Esophagus muscularis mucosa (tissue), 4 donors: ENCODE results near the gene FBP1. TPM values are rescaled to one million over a fixed set of nuclear protein-coding genes. Genes with fewer than 3 reads are reported as not detected.
"Not testable (repeated sequence)": the region's sequence is repeated elsewhere in the genome, so short reads cannot be mapped to it uniquely, and the experiment has no call there.

Experiments
- DNase-seq: peaks from one replicate; pipeline ENCODE4 v3.0.0-alpha.2; 2017; ENCODE audit errors: extremely low spot score
- H3K27ac ChIP-seq, 4 donors: fragments of 200-600 bp; sonication (generic); replicated peaks in 1 of 4; 1 replicate in 3 of 4; 2 replicates in 1 of 4; pipeline ENCODE4 v1.5.1; 2016 to 2019; ENCODE audit warnings: mild to moderate bottlenecking in 1 of 4
- H3K27me3 ChIP-seq, 4 donors: fragments of 200-600 bp; sonication (generic); one replicate each; pipeline versions ENCODE4 v1.5.1 to v1.6.0; 2016 to 2019
- H3K36me3 ChIP-seq, 4 donors: fragments of 200-600 bp; sonication (generic); one replicate each; pipeline ENCODE4 v1.5.1; 2016 to 2019
- H3K4me1 ChIP-seq, 4 donors: fragments of 200-600 bp; sonication (generic); one replicate each; pipeline ENCODE4 v1.5.1; 2016 to 2019
- H3K4me3 ChIP-seq, 4 donors: fragments of 200-600 bp; sonication (generic); 1 replicate in 2 of 4; 2 replicates in 2 of 4; pipeline ENCODE4 v1.5.1; 2016 to 2019; ENCODE audit warnings: mild to moderate bottlenecking in 4 of 4, moderate library complexity in 1 of 4
- H3K9me3 ChIP-seq, 4 donors: fragments of 200-600 bp; sonication (generic); 1 replicate in 3 of 4; 2 replicates in 1 of 4; pipeline ENCODE4 v1.5.1; 2016 to 2019
- EP300 ChIP-seq: sonication (generic); formaldehyde crosslinking; IDR thresholded peaks from one replicate; pipeline ENCODE4 v1.6.1; 2017; ENCODE audit warnings: antibody characterized with exemption
- POLR2A ChIP-seq: fragments of 450-650 bp; IDR thresholded peaks from one replicate; pipeline ENCODE4 v1.6.1; 2017; ENCODE audit warnings: antibody characterized with exemption, moderate library complexity, mild to moderate bottlenecking, low read depth
- POLR2AphosphoS5 ChIP-seq, 2 donors: sonication (generic); formaldehyde crosslinking; IDR thresholded peaks; one replicate each; pipeline ENCODE4 v1.6.1; 2017; ENCODE audit warnings: antibody characterized with exemption in 2 of 2
- WGBS: methylation state at CpG from one replicate; pipeline ENCODE4 v1.1.5; 2018; 5-methylcytosine and 5-hydroxymethylcytosine counted together
- intact Hi-C: fragments of 100-400 bp; cut with DNase I; formaldehyde crosslinking; loops from one replicate; pipeline ENCODE4 v1.15.1; 2023
- total RNA-seq, 4 donors: library from RNA; depleted of rRNA; stranded (reverse); fragments of >200 nt; gene quantifications; one replicate each; pipeline versions ENCODE4 v1.1.0 to v1.2.1, GENCODE V29; 2016
- TF ChIP-seq, protein P1 (sequence below), 3 experiments: fragments of 200-600 bp in 2 of 3; fragments of 450-650 bp in 1 of 3; sonication (generic) in 2 of 3; IDR thresholded peaks; one replicate each; pipeline ENCODE4 v1.5.1; 2017 to 2019; ENCODE audit warnings: antibody characterized with exemption in 3 of 3, mild to moderate bottlenecking in 2 of 3, moderate library complexity in 1 of 3

FBP1 gene
- total RNA-seq, 4 donors from 2014 or later = 1.2 to 4.6 (median 2.2) TPM

DNA sequence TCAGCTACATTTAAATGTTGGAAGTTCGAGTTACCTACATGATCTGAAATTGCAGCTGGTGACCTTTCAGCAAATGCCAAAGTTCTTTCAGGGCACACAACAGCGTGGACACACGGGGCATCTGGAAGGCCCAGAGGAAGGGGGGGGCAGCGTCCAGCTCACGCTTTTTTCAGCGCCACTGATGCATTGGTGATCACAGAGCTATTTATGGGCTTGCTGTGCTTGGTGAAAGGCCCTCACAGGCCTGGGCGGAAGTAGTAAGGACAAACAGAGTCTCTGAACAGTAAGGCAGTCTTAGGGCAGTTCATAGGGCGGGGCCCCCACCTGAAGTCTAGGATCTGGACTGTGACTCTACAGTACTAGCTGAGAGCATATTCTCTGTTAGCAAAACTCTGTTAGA, 39.1 kb downstream of the FBP1 start:
- H3K27ac ChIP-seq = no peak overlapping the region
- H3K36me3 ChIP-seq = no peaks in the 10 kb centered on the region
- 94% methylated on average over 4 of the region's 8 CpGs for WGBS

DNA sequence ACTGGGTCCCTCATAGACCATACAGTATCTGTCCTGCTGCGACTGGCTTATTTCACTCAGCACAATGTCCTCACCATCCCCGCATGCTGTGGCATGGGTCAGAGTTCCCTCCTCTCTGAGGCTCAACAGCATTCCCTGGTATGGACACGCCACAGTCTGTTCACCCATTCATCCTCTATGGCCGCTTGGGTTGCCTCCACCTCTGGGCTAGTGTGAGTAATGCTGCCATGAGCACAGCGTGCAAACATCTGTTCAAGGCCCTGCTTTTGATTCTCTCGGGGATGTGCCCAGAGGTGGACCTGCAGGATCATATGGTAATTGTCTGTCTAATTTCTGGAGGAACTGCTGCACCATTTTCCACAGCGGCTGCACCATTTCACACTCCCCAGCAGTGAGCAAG, 40.2 kb downstream of the FBP1 start:
- H3K9me3 ChIP-seq = no peaks in the 10 kb centered on the region
- peaks cover 0 to 4% (median 0%) of the 10 kb centered on the region in 4 donors for H3K4me1 ChIP-seq
- no peaks in the 10 kb centered on the region for H3K27me3 ChIP-seq
- H3K27ac ChIP-seq = no peak overlapping the region
- TF ChIP-seq, protein P1, sequence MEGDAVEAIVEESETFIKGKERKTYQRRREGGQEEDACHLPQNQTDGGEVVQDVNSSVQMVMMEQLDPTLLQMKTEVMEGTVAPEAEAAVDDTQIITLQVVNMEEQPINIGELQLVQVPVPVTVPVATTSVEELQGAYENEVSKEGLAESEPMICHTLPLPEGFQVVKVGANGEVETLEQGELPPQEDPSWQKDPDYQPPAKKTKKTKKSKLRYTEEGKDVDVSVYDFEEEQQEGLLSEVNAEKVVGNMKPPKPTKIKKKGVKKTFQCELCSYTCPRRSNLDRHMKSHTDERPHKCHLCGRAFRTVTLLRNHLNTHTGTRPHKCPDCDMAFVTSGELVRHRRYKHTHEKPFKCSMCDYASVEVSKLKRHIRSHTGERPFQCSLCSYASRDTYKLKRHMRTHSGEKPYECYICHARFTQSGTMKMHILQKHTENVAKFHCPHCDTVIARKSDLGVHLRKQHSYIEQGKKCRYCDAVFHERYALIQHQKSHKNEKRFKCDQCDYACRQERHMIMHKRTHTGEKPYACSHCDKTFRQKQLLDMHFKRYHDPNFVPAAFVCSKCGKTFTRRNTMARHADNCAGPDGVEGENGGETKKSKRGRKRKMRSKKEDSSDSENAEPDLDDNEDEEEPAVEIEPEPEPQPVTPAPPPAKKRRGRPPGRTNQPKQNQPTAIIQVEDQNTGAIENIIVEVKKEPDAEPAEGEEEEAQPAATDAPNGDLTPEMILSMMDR (IDR thresholded peaks at IDR 0.05) = no peak
- TF ChIP-seq EP300 (no peak), POLR2A (no peak), POLR2AphosphoS5 (IDR thresholded peaks at IDR 0.05) (no peak)
- no peaks in the 10 kb centered on the region for H3K36me3 ChIP-seq
- 92% methylated on average over 7 of the region's 7 CpGs for WGBS
- no peak for DNase-seq
- intact Hi-C loops = no loop called here
- no peak overlapping the region for H3K4me3 ChIP-seq

More for the DNA sequence above, 39.1 kb downstream of the FBP1 start:
- H3K4me1 ChIP-seq = peaks cover 0 to 4% (median 0%) of the 10 kb centered on the region in 4 donors
- no peak overlapping the region for H3K4me3 ChIP-seq
- no peaks in the 10 kb centered on the region for H3K9me3 ChIP-seq
- peaks cover 0 to 5% (median 0%) of the 10 kb centered on the region in 4 donors for H3K27me3 ChIP-seq
- TF ChIP-seq, protein P1 (IDR thresholded peaks at IDR 0.05) = no peak
- TF ChIP-seq EP300 (no peak), POLR2A (no peak), POLR2AphosphoS5 (IDR thresholded peaks at IDR 0.05) (no peak)
- no peak for DNase-seq
- intact Hi-C loops = no loop called here

DNA sequence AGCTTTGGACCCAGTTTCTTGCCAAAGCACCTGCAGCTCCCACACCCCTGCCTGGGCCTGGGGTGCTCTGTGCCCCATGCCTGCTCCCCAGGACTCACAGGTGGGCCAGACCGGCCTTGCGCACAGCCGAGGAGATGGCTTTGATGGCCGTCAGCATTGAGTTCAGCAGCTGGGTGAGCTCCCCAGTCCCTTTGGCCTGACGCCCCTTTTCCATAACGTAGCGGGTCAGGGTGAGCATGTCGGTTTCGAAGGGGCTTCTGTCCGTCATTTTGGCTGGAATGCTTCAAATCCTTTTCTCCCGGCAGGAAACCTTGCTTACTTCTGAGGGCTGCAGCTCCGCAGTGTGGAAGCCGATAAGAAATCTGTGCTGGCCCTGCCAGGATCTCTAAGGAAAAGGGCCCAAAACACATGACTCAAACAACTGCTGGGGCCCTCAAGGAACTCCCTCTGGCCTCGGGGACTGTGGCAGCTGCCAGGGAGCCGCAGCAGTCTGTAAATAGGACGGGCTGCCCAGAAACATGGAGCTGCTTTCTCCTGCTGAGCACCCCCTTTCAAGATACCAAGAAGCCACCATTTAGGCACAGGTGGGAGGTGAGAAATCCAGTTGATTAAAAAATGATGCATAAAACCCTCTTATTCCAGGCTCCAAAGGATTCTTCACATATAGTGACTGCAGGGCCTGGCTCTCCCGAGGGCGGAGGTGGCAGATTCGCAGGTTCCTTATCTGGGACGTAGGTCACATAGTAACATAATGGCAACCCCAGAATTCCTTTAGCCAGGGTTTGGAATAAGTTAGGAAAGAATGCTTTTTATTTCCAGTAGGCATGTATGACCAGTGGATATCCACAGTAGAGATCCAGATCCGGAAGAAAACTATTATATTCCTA, 45.6 kb downstream of the FBP1 start, which contains the start of gene FBP2:
Gene FBP2, minus strand, starts transcription at position 366 of the 887 bp plus-strand sequence. Its CDS starts 98 bp downstream, at position 268.
- no peaks in the 10 kb centered on the region for H3K36me3 ChIP-seq
- WGBS = 82% methylated on average over 19 of the region's 21 CpGs
- TF ChIP-seq POLR2A (no peak), POLR2AphosphoS5 (IDR thresholded peaks at IDR 0.05) (no peak), EP300 (no peak)
- TF ChIP-seq, protein P1 (IDR thresholded peaks at IDR 0.05) = no peak
- intact Hi-C loops = no loop called here
- no peaks in the 10 kb centered on the region for H3K4me1 ChIP-seq
- no peaks in the 10 kb centered on the region for H3K9me3 ChIP-seq
- H3K27ac ChIP-seq = no peak within 1 kb of the TSS
- no peak for DNase-seq
- peaks cover 0 to 14% (median 0%) of the 10 kb centered on the region in 4 donors for H3K27me3 ChIP-seq
- H3K4me3 ChIP-seq = no peak within 1 kb of the TSS

DNA sequence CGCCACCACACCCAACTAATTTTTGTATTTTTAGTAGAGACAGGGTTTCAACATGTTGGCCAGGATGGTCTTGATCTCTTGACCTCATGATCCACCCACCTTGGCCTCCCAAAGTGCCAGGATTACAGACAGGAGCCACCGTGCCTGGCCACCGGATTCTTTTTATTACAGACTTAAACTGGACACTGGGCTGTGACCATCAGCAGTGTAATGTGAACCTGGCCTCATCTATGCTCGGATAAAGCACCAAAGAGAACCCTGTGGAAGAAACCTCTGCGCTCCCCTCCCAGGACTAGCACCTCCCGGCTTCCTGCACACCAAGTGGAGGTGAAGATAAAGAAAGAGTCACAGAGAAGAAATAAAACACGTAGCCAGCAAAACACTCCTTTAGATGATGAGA, 46.6 kb downstream of the FBP1 start:
- H3K36me3 ChIP-seq, DNase-seq, H3K4me3 ChIP-seq, H3K27ac ChIP-seq, H3K4me1 ChIP-seq, H3K9me3 ChIP-seq, intact Hi-C loops: not testable (repeated sequence)
- H3K27me3 ChIP-seq = peaks cover 0 to 24% (median 0%) of the 10 kb centered on the region in 4 donors
- 77% methylated on average over 7 of the region's 7 CpGs for WGBS

DNA sequence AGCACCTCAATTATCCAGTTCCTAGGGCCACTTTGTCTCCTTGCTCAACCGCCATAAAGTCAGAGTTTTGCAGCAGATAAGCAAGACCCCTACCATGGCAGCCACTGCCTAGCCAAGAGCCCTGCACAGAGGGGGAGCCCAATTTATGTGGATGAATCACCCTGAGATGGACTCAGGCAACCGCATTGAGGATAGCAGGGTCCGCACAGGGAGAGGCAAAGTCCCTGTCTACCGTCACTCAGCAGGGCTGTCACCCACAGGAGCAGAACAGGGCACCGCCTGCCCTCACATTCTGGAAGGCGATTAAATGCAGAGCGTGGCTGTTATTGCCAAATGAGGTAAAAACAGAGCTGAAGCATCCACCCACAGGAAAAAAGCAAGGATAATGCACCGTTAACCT, 47.4 kb downstream of the FBP1 start:
- Histone ChIP-seq H3K36me3 (no peaks in the 10 kb centered on the region), H3K4me3 (no peak overlapping the region), H3K4me1 (no peaks in the 10 kb centered on the region), H3K27ac (no peak overlapping the region), H3K27me3 (peaks cover 0 to 28% (median 0%) of the 10 kb centered on the region in 4 donors), H3K9me3 (no peaks in the 10 kb centered on the region)
- DNase-seq = no peak
- TF ChIP-seq POLR2A = no peak
- no peak for TF ChIP-seq EP300
- no peak for TF ChIP-seq POLR2AphosphoS5 (IDR thresholded peaks at IDR 0.05)
- TF ChIP-seq, protein P1 (IDR thresholded peaks at IDR 0.05) = no peak
- WGBS = 93% methylated on average over 8 of the region's 8 CpGs
- intact Hi-C loops = no loop called here

DNA sequence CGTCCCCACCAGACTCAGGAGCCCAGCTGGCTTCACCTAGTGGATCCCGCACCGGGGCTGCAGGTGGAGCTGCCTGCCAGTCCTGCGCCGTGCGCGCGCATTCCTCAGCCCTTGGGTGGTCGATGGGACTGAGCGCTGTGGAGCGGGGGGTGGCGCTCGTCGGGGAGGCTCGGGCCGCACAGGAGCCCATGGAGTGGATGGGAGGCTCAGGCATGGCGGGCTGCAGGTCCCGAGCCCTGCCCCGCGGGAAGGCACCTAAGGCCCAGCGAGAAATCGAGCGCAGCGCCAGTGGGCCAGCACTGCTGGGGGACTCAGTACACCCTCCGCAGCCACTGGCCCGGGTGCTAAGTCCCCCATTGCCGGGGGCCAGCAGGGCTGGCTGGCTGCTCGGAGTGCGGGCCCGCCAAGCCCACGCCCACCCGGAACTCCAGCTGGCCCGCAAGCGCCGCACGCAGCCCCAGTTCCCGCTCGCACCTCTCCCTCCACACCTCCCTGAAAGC, 48.2 kb downstream of the FBP1 start:
- H3K36me3 ChIP-seq, H3K27ac ChIP-seq, DNase-seq, intact Hi-C loops, H3K4me1 ChIP-seq, H3K4me3 ChIP-seq, H3K9me3 ChIP-seq: not testable (repeated sequence)
- 93% methylated on average over 13 of the region's 38 CpGs for WGBS
- peaks cover 0 to 28% (median 0%) of the 10 kb centered on the region in 4 donors for H3K27me3 ChIP-seq
